Tibial nerve (tissue), 4 donors: ENCODE measurements around the gene PEF1.

Experiments
- CTCF ChIP-seq, 5 experiments: fragments of 200-600 bp in 3 of 5; fragments of 450-650 bp in 2 of 5; sonication (generic) in 3 of 5; IDR thresholded peaks; one replicate each; pipeline ENCODE4 v1.5.1; 2016 to 2019; ENCODE audit warnings: antibody characterized with exemption in 5 of 5, mild to moderate bottlenecking in 3 of 5, moderate library complexity in 2 of 5
- EP300 ChIP-seq, 2 donors: sonication (generic); formaldehyde crosslinking; IDR thresholded peaks; one replicate each; pipeline ENCODE4 v1.6.1; 2017; ENCODE audit warnings: antibody characterized with exemption in 2 of 2, mild to moderate bottlenecking in 1 of 2
- POLR2A ChIP-seq, 2 donors: fragments of 450-650 bp; IDR thresholded peaks; one replicate each; pipeline ENCODE4 v1.6.1; 2017; ENCODE audit warnings: antibody characterized with exemption in 2 of 2, mild to moderate bottlenecking in 2 of 2, moderate library complexity in 2 of 2

GRCh38 chr1:31651766-31652165 is 7.1 kb upstream of the PEF1 start:
- TF ChIP-seq CTCF (IDR thresholded peaks at IDR 0.05), result no peak
- TF ChIP-seq EP300 (IDR thresholded peaks at IDR 0.05), result no peak
- no peak for TF ChIP-seq POLR2A (IDR thresholded peaks at IDR 0.05)
